ENCODE results near the gene WWOX. TPM values are rescaled to one million over a fixed set of nuclear protein-coding genes. Genes with fewer than 3 reads are reported as not detected.

WWOX gene
- total RNA-seq, 1 donor from 2014 or later: 12.6 TPM

- FAIRE-seq: no peak
- Histone ChIP-seq H3K36me3 (ENCODE audit: control insufficient read depth, insufficient read depth, low read length) (no peaks in the 10 kb centered on the region), H3K27me3 (ENCODE audit: control insufficient read depth, insufficient read depth, low read length) (no peaks in the 10 kb centered on the region), H3K4me3 (ENCODE audit: low read depth, low read length) (no peak overlapping the region)
- no peak for TF ChIP-seq CTCF (IDR thresholded peaks at IDR 0.05; ENCODE audit: insufficient read depth, low read length, severe bottlenecking)
- no peak for DNase-seq (ENCODE audit: low read depth)
Observed at GRCh38 chr16:78108451-78108850, 9.0 kb downstream of the WWOX start.

GRCh38 chr16:78113258-78113657, 13.8 kb downstream of the WWOX start:
- no peak for FAIRE-seq
- Histone ChIP-seq H3K36me3 (ENCODE audit: control insufficient read depth, insufficient read depth, low read length) (no peaks in the 10 kb centered on the region), H3K27me3 (ENCODE audit: control insufficient read depth, insufficient read depth, low read length) (no peaks in the 10 kb centered on the region), H3K4me3 (ENCODE audit: low read depth, low read length) (no peak overlapping the region)
- no peak for TF ChIP-seq CTCF (IDR thresholded peaks at IDR 0.05; ENCODE audit: insufficient read depth, low read length, severe bottlenecking)
- no peak for DNase-seq (ENCODE audit: low read depth)

GRCh38 chr16:78115659-78116058, 16.2 kb downstream of the WWOX start:
- DNase-seq (ENCODE audit: low read depth) (no peak), FAIRE-seq (no peak)
- Histone ChIP-seq H3K4me3 (ENCODE audit: low read depth, low read length) (no peak overlapping the region), H3K36me3 (ENCODE audit: control insufficient read depth, insufficient read depth, low read length) (no peaks in the 10 kb centered on the region), H3K27me3 (ENCODE audit: control insufficient read depth, insufficient read depth, low read length) (no peaks in the 10 kb centered on the region)
- TF ChIP-seq CTCF (IDR thresholded peaks at IDR 0.05; ENCODE audit: insufficient read depth, low read length, severe bottlenecking): no peak

GRCh38 chr16:78116946-78117345, 17.5 kb downstream of the WWOX start:
- Histone ChIP-seq H3K4me3 (ENCODE audit: low read depth, low read length) (no peak overlapping the region), H3K36me3 (ENCODE audit: control insufficient read depth, insufficient read depth, low read length) (no peaks in the 10 kb centered on the region), H3K27me3 (ENCODE audit: control insufficient read depth, insufficient read depth, low read length) (no peaks in the 10 kb centered on the region)
- DNase-seq (ENCODE audit: low read depth) (no peak), FAIRE-seq (no peak)
- no peak for TF ChIP-seq CTCF (IDR thresholded peaks at IDR 0.05; ENCODE audit: insufficient read depth, low read length, severe bottlenecking)

- no peak for TF ChIP-seq CTCF (IDR thresholded peaks at IDR 0.05; ENCODE audit: insufficient read depth, low read length, severe bottlenecking)
Observed at GRCh38 chr16:78117391-78117790, 17.9 kb downstream of the WWOX start.

GRCh38 chr16:78118469-78119025, 19.1 kb downstream of the WWOX start:
- Histone ChIP-seq H3K4me3 (ENCODE audit: low read depth, low read length) (no peak overlapping the region), H3K27me3 (ENCODE audit: control insufficient read depth, insufficient read depth, low read length) (no peaks in the 10 kb centered on the region), H3K36me3 (ENCODE audit: control insufficient read depth, insufficient read depth, low read length) (no peaks in the 10 kb centered on the region)
- FAIRE-seq: no peak
- no peak for TF ChIP-seq CTCF (IDR thresholded peaks at IDR 0.05; ENCODE audit: insufficient read depth, low read length, severe bottlenecking)
- DNase-seq (ENCODE audit: low read depth): no peak

More at GRCh38 chr16:78117391-78117790, 17.9 kb downstream of the WWOX start:
- DNase-seq (ENCODE audit: low read depth): no peak
- Histone ChIP-seq H3K36me3 (ENCODE audit: control insufficient read depth, insufficient read depth, low read length) (no peaks in the 10 kb centered on the region), H3K27me3 (ENCODE audit: control insufficient read depth, insufficient read depth, low read length) (no peaks in the 10 kb centered on the region), H3K4me3 (ENCODE audit: low read depth, low read length) (no peak overlapping the region)
- FAIRE-seq: no peak

All from bronchial epithelial cell (primary cell).